Lower leg skin (tissue), 3 donors: ENCODE measurements around the gene NOVA2.

Source experiments
- CTCF ChIP-seq, 3 donors: fragments of 450-650 bp; IDR thresholded peaks; one replicate each; pipeline ENCODE4 v1.5.1; 2016; ENCODE audit warnings: antibody characterized with exemption in 3 of 3, mild to moderate bottlenecking in 3 of 3, moderate library complexity in 2 of 3
- POLR2A ChIP-seq, 2 donors: fragments of 450-650 bp; IDR thresholded peaks; one replicate each; pipeline ENCODE4 v1.6.1; 2016 to 2017; ENCODE audit warnings: antibody characterized with exemption in 2 of 2, mild to moderate bottlenecking in 1 of 2, moderate library complexity in 1 of 2

DNA sequence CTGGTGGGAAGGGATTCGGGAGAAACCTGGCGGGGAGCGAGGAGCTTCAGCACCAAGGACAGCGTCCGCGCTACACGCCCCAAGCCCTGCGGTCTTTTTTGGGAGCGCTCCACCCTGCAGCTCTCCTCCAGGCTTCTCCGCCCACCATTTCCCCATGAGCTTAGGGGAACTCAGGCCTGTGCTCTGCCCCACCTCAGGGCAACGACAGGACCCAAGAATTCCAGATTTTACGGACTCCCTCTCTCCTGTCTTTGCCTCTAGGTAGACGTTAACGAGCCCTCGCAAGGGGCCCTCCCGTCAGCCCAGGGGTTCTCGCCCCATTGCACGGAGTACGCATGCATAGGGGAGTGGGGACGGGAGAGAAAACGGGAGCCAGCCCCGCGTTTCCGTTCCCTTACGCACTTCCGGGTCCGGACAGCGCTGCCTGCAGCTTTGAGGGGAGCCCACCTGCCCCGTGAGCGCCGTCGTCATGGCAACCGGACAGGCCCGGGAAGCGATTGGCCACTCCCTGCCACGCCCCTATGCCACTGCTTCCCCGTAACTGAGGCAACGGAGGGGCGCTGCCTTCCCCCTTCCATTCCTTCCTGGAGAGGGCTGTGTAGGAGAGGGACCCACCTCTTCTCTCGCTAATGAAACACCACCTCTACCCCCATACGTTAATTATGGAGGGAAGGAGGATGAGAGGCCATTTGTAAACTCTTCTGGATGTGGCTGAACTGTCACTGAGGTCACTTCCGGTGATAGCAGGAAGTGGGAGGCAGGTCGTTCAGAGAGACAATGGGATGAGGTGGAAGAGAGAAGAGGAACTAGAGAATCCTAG lies 20.8 kb downstream of the NOVA2 start:
- no peak for TF ChIP-seq CTCF (IDR thresholded peaks at IDR 0.05)
- no peak for TF ChIP-seq POLR2A (IDR thresholded peaks at IDR 0.05)
